Panc1 (cell line): ENCODE results near the gene MRPS5. TPM values are rescaled to one million over a fixed set of nuclear protein-coding genes. Genes with fewer than 3 reads are reported as not detected.

Experiments
- ATAC-seq: fragments of 200-7000 bp; cut with Tn5 transposase; 2 replicates; pipeline ENCODE4 v1.9.1; 2020; ENCODE audit warnings: mild to moderate bottlenecking, moderate library complexity
- BruUV-seq: library from RNA; stranded (reverse); fragments of 400-500 nt; replicated peaks from 2 replicates; lab custom pipeline; 2021; lab: Mats Ljungman, UMichigan
- CTCF ChIA-PET: fragments of 300-600 bp; sonication (Branson Sonifier 250); formaldehyde crosslinking; loops from one replicate; lab custom pipeline; 2022; ENCODE audit warnings: antibody characterized with exemption; lab: Charles Lee
- POLR2A ChIA-PET: fragments of 300-600 bp; sonication (Branson Sonifier 250); formaldehyde crosslinking; loops from one replicate; lab custom pipeline; 2022; ENCODE audit warnings: antibody characterized with exemption; lab: Charles Lee
- DNase-seq: peaks from one replicate; pipeline ENCODE4 v3.0.0-alpha.2; 2010; ENCODE audit warnings: low read depth, low spot score
- H3K27ac ChIP-seq: 2 replicates; pipeline ENCODE4 v1.5.1; 2011; ENCODE audit warnings: mild to moderate bottlenecking, low read length, inconsistent platforms
- H3K27me3 ChIP-seq: fragments of 200-500 bp; sonication (Bioruptor generic); 2 replicates; pipeline ENCODE4 v1.6.0; 2014; ENCODE audit warnings: low read length, inconsistent platforms; ENCODE audit not compliant: control insufficient read depth, insufficient read depth
- H3K36me3 ChIP-seq: fragments of 200-500 bp; sonication (Bioruptor generic); 2 replicates; pipeline ENCODE4 v1.5.1; 2014; ENCODE audit warnings: inconsistent platforms, mild to moderate bottlenecking, low read length, moderate library complexity; ENCODE audit not compliant: control insufficient read depth, insufficient read depth
- H3K4me1 ChIP-seq: 2 replicates; pipeline ENCODE4 v1.5.1; 2011; ENCODE audit warnings: inconsistent platforms, mild to moderate bottlenecking, low read length, moderate library complexity; ENCODE audit not compliant: control insufficient read depth, insufficient read depth
- H3K4me3 ChIP-seq, 2 experiments: 2 replicates each; pipeline ENCODE4 v1.5.1; 2011 to 2012; ENCODE audit warnings: low read depth in 2 of 2, low read length in 2 of 2, mild to moderate bottlenecking in 2 of 2, inconsistent platforms in 1 of 2, moderate library complexity in 1 of 2
- H3K9me3 ChIP-seq: fragments of 200-500 bp; sonication (Bioruptor generic); 2 replicates; pipeline ENCODE4 v1.5.1; 2014; ENCODE audit warnings: low read depth, mild to moderate bottlenecking, inconsistent platforms, low read length, moderate library complexity; ENCODE audit not compliant: control insufficient read depth, insufficient read depth
- POLR2AphosphoS5 ChIP-seq: IDR thresholded peaks from 2 replicates; pipeline ENCODE4 v1.6.1; 2012; ENCODE audit warnings: mild to moderate bottlenecking, low read depth, low read length, moderate library complexity
- SIN3A ChIP-seq: IDR thresholded peaks from 2 replicates; pipeline ENCODE4 v1.6.1; 2012; ENCODE audit warnings: low read depth, mild to moderate bottlenecking, low read length, moderate library complexity, borderline replicate concordance; ENCODE audit not compliant: insufficient read depth
- TCF7L2 ChIP-seq: IDR thresholded peaks from 2 replicates; pipeline ENCODE4 v1.6.1; 2011; ENCODE audit warnings: mild to moderate bottlenecking, low read depth, low read length, inconsistent platforms
- in situ Hi-C: cut with HindIII; loops from 2 replicates; pipeline ENCODE4 v1.10.0; 2016; ENCODE audit warnings: low sequenced_read_pairs, low pct_unique_long_range_greater_than_20kb
- intact Hi-C: fragments of 100-400 bp; cut with micrococcal nuclease; formaldehyde crosslinking; loops from one replicate; pipeline ENCODE4 v1.10.0; 2022; ENCODE audit not compliant: unreplicated experiment
- total RNA-seq: library from RNA; stranded (reverse); gene quantifications from one replicate; pipeline ENCODE4 v1.2.1, GENCODE V29; 2021; ENCODE audit not compliant: unreplicated experiment
- TF ChIP-seq, protein P1 (sequence below), 2 experiments: IDR thresholded peaks; 2 replicates each; pipeline ENCODE4 v1.6.1; 2011 to 2012; ENCODE audit warnings: low read depth in 2 of 2, control low read depth in 1 of 2, low read length in 1 of 2, mild to moderate bottlenecking in 1 of 2, moderate library complexity in 1 of 2; ENCODE audit not compliant: insufficient read depth in 1 of 2
- TF ChIP-seq, protein P2 (sequence below): fragments of 450-650 bp; IDR thresholded peaks from 2 replicates; pipeline ENCODE4 v1.5.1; 2017; ENCODE audit warnings: mild to moderate bottlenecking

Gene MRPS5
- total RNA-seq, 1 experiment from 2014 or later = 95.8 TPM

- no peak for ATAC-seq
- Histone ChIP-seq H3K9me3 (no peaks in the 10 kb centered on the region), H3K4me1 (no peaks in the 10 kb centered on the region; the same call in 1 of the 2 replicates), H3K36me3 (no peaks in the 10 kb centered on the region), H3K4me3 (no peak overlapping the region), H3K27ac (no peak overlapping the region), H3K27me3 (peaks cover 8% of the 10 kb centered on the region)
- CTCF ChIA-PET = no interaction called here
- no TSS peak for BruUV-seq
- intact Hi-C loops (no loop called here), in situ Hi-C loops (no loop called here)
- POLR2A ChIA-PET = no interaction called here
- DNase-seq = no peak
- no peak for TF ChIP-seq POLR2AphosphoS5
- TF ChIP-seq, protein P1, sequence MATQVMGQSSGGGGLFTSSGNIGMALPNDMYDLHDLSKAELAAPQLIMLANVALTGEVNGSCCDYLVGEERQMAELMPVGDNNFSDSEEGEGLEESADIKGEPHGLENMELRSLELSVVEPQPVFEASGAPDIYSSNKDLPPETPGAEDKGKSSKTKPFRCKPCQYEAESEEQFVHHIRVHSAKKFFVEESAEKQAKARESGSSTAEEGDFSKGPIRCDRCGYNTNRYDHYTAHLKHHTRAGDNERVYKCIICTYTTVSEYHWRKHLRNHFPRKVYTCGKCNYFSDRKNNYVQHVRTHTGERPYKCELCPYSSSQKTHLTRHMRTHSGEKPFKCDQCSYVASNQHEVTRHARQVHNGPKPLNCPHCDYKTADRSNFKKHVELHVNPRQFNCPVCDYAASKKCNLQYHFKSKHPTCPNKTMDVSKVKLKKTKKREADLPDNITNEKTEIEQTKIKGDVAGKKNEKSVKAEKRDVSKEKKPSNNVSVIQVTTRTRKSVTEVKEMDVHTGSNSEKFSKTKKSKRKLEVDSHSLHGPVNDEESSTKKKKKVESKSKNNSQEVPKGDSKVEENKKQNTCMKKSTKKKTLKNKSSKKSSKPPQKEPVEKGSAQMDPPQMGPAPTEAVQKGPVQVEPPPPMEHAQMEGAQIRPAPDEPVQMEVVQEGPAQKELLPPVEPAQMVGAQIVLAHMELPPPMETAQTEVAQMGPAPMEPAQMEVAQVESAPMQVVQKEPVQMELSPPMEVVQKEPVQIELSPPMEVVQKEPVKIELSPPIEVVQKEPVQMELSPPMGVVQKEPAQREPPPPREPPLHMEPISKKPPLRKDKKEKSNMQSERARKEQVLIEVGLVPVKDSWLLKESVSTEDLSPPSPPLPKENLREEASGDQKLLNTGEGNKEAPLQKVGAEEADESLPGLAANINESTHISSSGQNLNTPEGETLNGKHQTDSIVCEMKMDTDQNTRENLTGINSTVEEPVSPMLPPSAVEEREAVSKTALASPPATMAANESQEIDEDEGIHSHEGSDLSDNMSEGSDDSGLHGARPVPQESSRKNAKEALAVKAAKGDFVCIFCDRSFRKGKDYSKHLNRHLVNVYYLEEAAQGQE (IDR thresholded peaks at IDR 0.05; ENCODE audit: insufficient read depth in 1 of 2, low read depth in 2 of 2, low read length in 1 of 2) = no peak
- TF ChIP-seq TCF7L2 = no peak
- TF ChIP-seq, protein P2, sequence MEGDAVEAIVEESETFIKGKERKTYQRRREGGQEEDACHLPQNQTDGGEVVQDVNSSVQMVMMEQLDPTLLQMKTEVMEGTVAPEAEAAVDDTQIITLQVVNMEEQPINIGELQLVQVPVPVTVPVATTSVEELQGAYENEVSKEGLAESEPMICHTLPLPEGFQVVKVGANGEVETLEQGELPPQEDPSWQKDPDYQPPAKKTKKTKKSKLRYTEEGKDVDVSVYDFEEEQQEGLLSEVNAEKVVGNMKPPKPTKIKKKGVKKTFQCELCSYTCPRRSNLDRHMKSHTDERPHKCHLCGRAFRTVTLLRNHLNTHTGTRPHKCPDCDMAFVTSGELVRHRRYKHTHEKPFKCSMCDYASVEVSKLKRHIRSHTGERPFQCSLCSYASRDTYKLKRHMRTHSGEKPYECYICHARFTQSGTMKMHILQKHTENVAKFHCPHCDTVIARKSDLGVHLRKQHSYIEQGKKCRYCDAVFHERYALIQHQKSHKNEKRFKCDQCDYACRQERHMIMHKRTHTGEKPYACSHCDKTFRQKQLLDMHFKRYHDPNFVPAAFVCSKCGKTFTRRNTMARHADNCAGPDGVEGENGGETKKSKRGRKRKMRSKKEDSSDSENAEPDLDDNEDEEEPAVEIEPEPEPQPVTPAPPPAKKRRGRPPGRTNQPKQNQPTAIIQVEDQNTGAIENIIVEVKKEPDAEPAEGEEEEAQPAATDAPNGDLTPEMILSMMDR = no peak
- TF ChIP-seq SIN3A = no peak
Measured at GRCh38 chr2:95056044-95056443, 65.6 kb downstream of the MRPS5 start.

- BruUV-seq = no TSS peak
- no peak for TF ChIP-seq POLR2AphosphoS5
- no peak for TF ChIP-seq TCF7L2
- TF ChIP-seq SIN3A = no peak
- TF ChIP-seq, protein P2 = no peak
- TF ChIP-seq, protein P1 (IDR thresholded peaks at IDR 0.05; ENCODE audit: insufficient read depth in 1 of 2, low read depth in 2 of 2, low read length in 1 of 2) = no peak
- in situ Hi-C loops (no loop called here), intact Hi-C loops (no loop called here)
- Histone ChIP-seq H3K4me3 (no peak overlapping the region), H3K27ac (no peak overlapping the region), H3K9me3 (no peaks in the 10 kb centered on the region), H3K27me3 (peaks cover 8% of the 10 kb centered on the region), H3K4me1 (no peaks in the 10 kb centered on the region; the same call in 1 of the 2 replicates), H3K36me3 (no peaks in the 10 kb centered on the region)
- DNase-seq (no peak), ATAC-seq (no peak)
- ChIA-PET POLR2A (no interaction called here), CTCF (no interaction called here)
Measured at GRCh38 chr2:95055262-95055661, 66.3 kb downstream of the MRPS5 start.
